HG03139 (cell line): ENCODE measurements around the gene ARHGEF19.
"Not testable (repeated sequence)": the region's sequence is repeated elsewhere in the genome, so short reads cannot be mapped to it uniquely, and the experiment has no call there.

Experiments
- ATAC-seq: cut with Tn5 transposase; IDR thresholded peaks from one replicate; pipeline ENCODE4 v1.9.1; 2021; ENCODE audit not compliant: unreplicated experiment

ARHGEF19 gene

GRCh38 chr1:16212251-16212961 lies at the start of gene ARHGEF19:
TSS of gene ARHGEF19 (minus strand) at chr1:16212652. CDS start at chr1:16209054, 3,598 bp downstream.
- ATAC-seq, result no peak

- ATAC-seq, result no peak
Observed at GRCh38 chr1:16262067-16262466, 49.6 kb upstream of the ARHGEF19 start.

- no peak for ATAC-seq
Observed at GRCh38 chr1:16260814-16261213, 48.4 kb upstream of the ARHGEF19 start.

- ATAC-seq, result no peak
Observed at GRCh38 chr1:16258591-16259135, 46.2 kb upstream of the ARHGEF19 start.

GRCh38 chr1:16257968-16258367 lies 45.5 kb upstream of the ARHGEF19 start:
- no peak for ATAC-seq

GRCh38 chr1:16257556-16257955 lies 45.1 kb upstream of the ARHGEF19 start:
- not testable (repeated sequence) for ATAC-seq

GRCh38 chr1:16256478-16256877 lies 44.0 kb upstream of the ARHGEF19 start:
- no peak for ATAC-seq

GRCh38 chr1:16254263-16254928 lies 41.9 kb upstream of the ARHGEF19 start:
- ATAC-seq, result no peak

GRCh38 chr1:16253332-16253922 lies 41.0 kb upstream of the ARHGEF19 start:
- no peak for ATAC-seq

GRCh38 chr1:16252912-16253311 lies 40.5 kb upstream of the ARHGEF19 start:
- no peak for ATAC-seq

GRCh38 chr1:16251381-16251780 lies 38.9 kb upstream of the ARHGEF19 start:
- no peak for ATAC-seq

GRCh38 chr1:16250524-16251251 lies 38.2 kb upstream of the ARHGEF19 start:
- ATAC-seq, result no peak

- ATAC-seq, result no peak
Observed at GRCh38 chr1:16249596-16250241, 37.3 kb upstream of the ARHGEF19 start.

- ATAC-seq, result no peak
Observed at GRCh38 chr1:16248603-16249516, 36.4 kb upstream of the ARHGEF19 start.

- no peak for ATAC-seq
Observed at GRCh38 chr1:16248007-16248436, 35.6 kb upstream of the ARHGEF19 start.

- ATAC-seq, result no peak
Observed at GRCh38 chr1:16247441-16247840, 35.0 kb upstream of the ARHGEF19 start.

GRCh38 chr1:16246961-16247360 lies 34.5 kb upstream of the ARHGEF19 start:
- no peak for ATAC-seq

- not testable (repeated sequence) for ATAC-seq
Observed at GRCh38 chr1:16246239-16246638, 33.8 kb upstream of the ARHGEF19 start.

GRCh38 chr1:16245476-16246196 lies 33.2 kb upstream of the ARHGEF19 start:
- ATAC-seq, result no peak
